GM19193 (cell line): ENCODE data around the gene TRIM15.

Experiments
- POLR2A ChIP-seq: IDR thresholded peaks from 4 replicates; pipeline ENCODE4 v1.6.1; 2011; ENCODE audit not compliant: insufficient read depth, insufficient read length; ENCODE audit errors: extremely low read depth

TRIM15 gene

GRCh38 chr6:30216096-30216495, 52.8 kb downstream of the TRIM15 start:
- no peak for TF ChIP-seq POLR2A

- no peak for TF ChIP-seq POLR2A
These were observed 55.9 kb downstream of the TRIM15 start for GRCh38 chr6:30219244-30219643.
